ENCODE data around the gene IKZF1. TPM values are rescaled to one million over a fixed set of nuclear protein-coding genes. Genes with fewer than 3 reads are reported as not detected.
"Not testable (repeated sequence)": the region's sequence is repeated elsewhere in the genome, so short reads cannot be mapped to it uniquely, and the experiment has no call there.

The IKZF1 gene
- total RNA-seq, 2 donors from 2014 or later, result 208 to 327 TPM

- Mint-ChIP-seq H3K9me3 (no peaks in the 10 kb centered on the region), H3K27ac (no peak overlapping the region), H3K36me3 (peaks cover 8 to 52% of the 10 kb centered on the region in 2 donors)
- no peak for ATAC-seq
- no peak for DNase-seq (ENCODE audit: low spot score in 2 of 2)
These were observed 30.8 kb downstream of the IKZF1 start for GRCh38 chr7:50335230-50335794.

GRCh38 chr7:50335795-50336754, 31.6 kb downstream of the IKZF1 start:
- DNase-seq (ENCODE audit: low spot score in 2 of 2) (peak; percentile 72 to 82), ATAC-seq (peak; percentile 46 to 54)
- Mint-ChIP-seq H3K9me3 (no peaks in the 10 kb centered on the region), H3K36me3 (peaks cover 8 to 45% of the 10 kb centered on the region in 2 donors), H3K27ac (no peak overlapping the region)

GRCh38 chr7:50336894-50337703, 32.6 kb downstream of the IKZF1 start:
- DNase-seq (ENCODE audit: low spot score in 2 of 2) (no peak), ATAC-seq (peak; percentile 16 to 39)
- Mint-ChIP-seq H3K27ac (no peak overlapping the region), H3K9me3 (no peaks in the 10 kb centered on the region), H3K36me3 (peaks cover 4 to 49% of the 10 kb centered on the region in 2 donors)

DNA sequence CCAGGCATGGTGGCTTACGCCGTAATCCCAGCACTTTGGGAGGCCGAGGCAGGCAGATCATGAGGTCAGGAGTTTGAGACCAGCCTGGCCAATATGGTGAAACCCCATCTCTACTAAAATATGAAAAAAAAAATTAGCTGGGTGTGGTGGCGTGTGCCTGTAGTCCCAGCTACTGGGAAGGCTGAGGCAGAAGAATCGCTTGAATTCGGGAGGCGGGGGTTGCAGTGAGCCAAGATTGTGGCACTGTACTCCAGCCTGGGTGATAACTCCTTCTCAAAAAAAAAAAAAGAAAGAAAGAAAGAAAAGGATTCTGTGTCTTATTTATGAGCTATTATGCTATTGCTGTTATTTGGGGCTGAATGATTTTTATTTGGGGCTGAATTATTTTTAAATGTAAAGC, 35.0 kb downstream of the IKZF1 start:
- H3K36me3 Mint-ChIP-seq, result peaks cover 21 to 66% of the 10 kb centered on the region in 2 donors
- not testable (repeated sequence) for ATAC-seq; H3K27ac Mint-ChIP-seq; DNase-seq (ENCODE audit: low spot score in 2 of 2); H3K9me3 Mint-ChIP-seq

DNA sequence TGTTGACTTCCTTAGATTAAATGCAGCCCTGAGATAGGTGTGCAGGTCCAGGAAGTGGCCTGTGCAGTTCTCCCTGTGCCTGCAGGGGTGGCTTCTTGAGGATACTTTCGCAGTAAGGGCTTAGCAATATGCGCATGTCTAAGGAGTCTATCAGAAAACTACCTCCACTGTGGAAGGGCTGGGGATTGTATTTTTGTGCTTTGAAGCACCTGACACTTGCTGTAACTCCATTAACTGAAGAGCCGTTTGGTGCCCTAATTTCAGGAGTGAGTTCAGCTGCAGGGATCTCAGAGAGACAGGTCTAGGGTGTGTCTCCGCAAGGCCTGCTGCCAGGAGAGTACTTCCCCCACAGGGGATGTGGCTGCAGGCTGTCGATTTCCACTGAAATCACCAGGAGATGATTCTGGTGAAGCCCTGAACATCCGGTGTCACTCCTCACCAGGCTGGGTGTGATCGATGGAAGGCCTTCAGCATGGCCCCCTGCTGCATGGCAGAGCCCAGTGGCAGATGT, 35.5 kb downstream of the IKZF1 start:
- Mint-ChIP-seq H3K36me3 (peaks cover 23 to 70% of the 10 kb centered on the region in 2 donors), H3K27ac (no peak overlapping the region), H3K9me3 (no peaks in the 10 kb centered on the region)
- DNase-seq (ENCODE audit: low spot score in 2 of 2) (no peak), ATAC-seq (peak; percentile 25 to 44)

DNA sequence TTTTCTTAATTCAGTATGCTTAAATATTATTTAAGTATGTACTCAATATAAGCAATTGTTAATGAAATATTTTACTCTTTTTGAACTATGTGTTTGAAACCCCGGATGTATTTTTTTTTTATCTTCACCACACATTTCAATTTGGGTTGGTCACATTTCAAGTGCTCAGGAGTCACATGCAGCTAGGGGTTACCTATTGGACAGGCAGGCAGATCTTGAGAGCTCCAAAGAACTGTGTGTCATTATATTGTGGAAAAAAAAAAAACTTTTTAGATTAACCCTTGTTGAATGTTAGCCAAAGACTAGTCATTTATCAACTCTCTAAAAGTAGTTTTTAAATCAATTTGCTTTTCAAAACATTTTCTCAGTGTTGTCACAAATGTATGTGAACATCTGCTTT, 37.2 kb downstream of the IKZF1 start:
- Mint-ChIP-seq H3K27ac (peak overlapping the region in 1 of 2 donors; percentile 98), H3K9me3 (no peaks in the 10 kb centered on the region), H3K36me3 (peaks cover 23 to 69% of the 10 kb centered on the region in 2 donors)
- ATAC-seq, result peak; percentile 23 to 29
- DNase-seq (ENCODE audit: low spot score in 2 of 2), result no peak

- Mint-ChIP-seq H3K27ac (peak overlapping the region in 1 of 2 donors; percentile 98), H3K36me3 (peaks cover 27 to 63% of the 10 kb centered on the region in 2 donors)
These were observed 38.1 kb downstream of the IKZF1 start for GRCh38 chr7:50342616-50343114.

DNA sequence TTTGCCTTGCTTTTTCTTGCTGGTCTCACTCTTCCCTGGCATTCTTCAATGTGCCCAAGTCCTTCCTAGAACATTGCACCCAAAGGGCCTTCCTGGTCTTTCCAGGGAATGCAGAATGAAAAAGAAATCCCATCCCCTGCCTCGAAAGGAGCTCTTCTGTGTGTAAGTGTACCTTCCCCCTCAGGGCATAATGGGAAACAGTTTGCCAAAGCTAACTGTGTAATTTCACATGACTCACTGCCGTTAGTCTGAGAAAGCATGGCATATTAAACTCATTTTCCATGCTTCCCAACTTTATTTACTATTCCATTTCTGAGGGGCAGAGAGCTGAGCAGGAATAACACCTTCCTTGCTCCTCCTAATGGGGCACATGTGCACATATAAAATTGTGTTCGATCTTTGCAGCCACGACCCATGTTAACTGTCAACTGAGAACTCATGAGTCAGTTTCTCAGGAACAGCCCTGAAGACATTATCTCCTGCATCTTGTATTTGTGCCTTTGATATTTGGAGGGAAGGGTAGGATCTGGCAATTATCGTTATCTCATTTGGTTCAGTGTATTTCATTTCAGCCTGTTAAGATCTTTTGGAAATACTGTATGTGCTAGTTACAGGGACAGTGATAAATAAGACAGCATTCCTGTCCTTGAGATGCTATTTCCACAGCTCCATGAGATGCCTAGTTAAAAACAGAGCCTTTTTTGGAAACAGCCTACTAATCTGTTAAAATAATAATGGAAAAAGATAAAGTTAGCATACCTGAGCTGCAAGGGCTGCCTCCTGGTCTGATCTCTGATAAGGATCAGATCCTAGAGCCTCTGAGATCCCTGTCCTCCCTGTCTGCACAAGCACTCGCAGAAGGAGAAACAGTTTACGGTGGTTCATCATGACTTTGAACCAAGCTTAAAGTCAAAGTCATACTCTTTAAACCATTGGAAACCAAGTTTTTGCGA, 42.3 kb downstream of the IKZF1 start:
- peak in 1 of 2 donors; percentile 2 for ATAC-seq
- DNase-seq (ENCODE audit: low spot score in 2 of 2), result no peak
- Mint-ChIP-seq H3K36me3 (peaks cover 44 to 66% of the 10 kb centered on the region in 2 donors), H3K27ac (peak overlapping the region in 1 of 2 donors; percentile 97), H3K9me3 (peaks cover 0 to 4% of the 10 kb centered on the region in 2 donors)

More at GRCh38 chr7:50342616-50343114, 38.1 kb downstream of the IKZF1 start:
- no peak for DNase-seq (ENCODE audit: low spot score in 2 of 2)
- H3K9me3 Mint-ChIP-seq, result peaks cover 0 to 1% of the 10 kb centered on the region in 2 donors
- peak; percentile 26 to 68 for ATAC-seq

- peak in 1 of 2 donors; percentile 5 for ATAC-seq
- peaks cover 39 to 58% of the 10 kb centered on the region in 2 donors for H3K36me3 Mint-ChIP-seq
- H3K27ac Mint-ChIP-seq, result peak overlapping the region in 1 of 2 donors; percentile 97
- peaks cover 0 to 4% of the 10 kb centered on the region in 2 donors for H3K9me3 Mint-ChIP-seq
- DNase-seq (ENCODE audit: low spot score in 2 of 2), result no peak
These were observed 43.2 kb downstream of the IKZF1 start for GRCh38 chr7:50347693-50348092.

GRCh38 chr7:50348469-50349162, 44.1 kb downstream of the IKZF1 start:
- Mint-ChIP-seq H3K36me3 (peaks cover 31 to 58% of the 10 kb centered on the region in 2 donors), H3K27ac (peak overlapping the region in 1 of 2 donors; percentile 98), H3K9me3 (peaks cover 0 to 4% of the 10 kb centered on the region in 2 donors)
- no peak for DNase-seq (ENCODE audit: low spot score in 2 of 2)
- no peak for ATAC-seq

DNA sequence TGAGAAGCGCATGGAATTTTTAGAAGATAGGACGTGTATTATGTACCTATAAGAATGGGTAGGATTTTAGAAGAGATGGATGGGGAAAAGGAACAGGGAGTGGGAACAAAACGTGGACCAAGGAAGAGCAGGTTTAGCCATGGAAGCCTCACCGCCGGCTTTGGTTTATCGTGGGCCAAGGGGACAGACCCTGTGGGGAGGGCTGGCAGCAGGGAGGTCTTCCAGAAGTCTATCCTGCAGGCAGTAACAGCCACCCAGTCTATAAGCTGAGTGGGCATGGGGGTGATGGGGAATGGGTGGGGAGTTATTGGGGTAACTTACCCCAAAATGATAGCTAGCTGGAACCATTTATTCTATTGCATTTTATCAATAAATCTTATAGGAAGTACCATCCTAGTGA, 44.9 kb downstream of the IKZF1 start:
- Mint-ChIP-seq H3K36me3 (peaks cover 31 to 58% of the 10 kb centered on the region in 2 donors), H3K27ac (peak overlapping the region in 1 of 2 donors; percentile 98), H3K9me3 (peaks cover 0 to 4% of the 10 kb centered on the region in 2 donors)
- ATAC-seq (no peak), DNase-seq (ENCODE audit: low spot score in 2 of 2) (no peak)

DNA sequence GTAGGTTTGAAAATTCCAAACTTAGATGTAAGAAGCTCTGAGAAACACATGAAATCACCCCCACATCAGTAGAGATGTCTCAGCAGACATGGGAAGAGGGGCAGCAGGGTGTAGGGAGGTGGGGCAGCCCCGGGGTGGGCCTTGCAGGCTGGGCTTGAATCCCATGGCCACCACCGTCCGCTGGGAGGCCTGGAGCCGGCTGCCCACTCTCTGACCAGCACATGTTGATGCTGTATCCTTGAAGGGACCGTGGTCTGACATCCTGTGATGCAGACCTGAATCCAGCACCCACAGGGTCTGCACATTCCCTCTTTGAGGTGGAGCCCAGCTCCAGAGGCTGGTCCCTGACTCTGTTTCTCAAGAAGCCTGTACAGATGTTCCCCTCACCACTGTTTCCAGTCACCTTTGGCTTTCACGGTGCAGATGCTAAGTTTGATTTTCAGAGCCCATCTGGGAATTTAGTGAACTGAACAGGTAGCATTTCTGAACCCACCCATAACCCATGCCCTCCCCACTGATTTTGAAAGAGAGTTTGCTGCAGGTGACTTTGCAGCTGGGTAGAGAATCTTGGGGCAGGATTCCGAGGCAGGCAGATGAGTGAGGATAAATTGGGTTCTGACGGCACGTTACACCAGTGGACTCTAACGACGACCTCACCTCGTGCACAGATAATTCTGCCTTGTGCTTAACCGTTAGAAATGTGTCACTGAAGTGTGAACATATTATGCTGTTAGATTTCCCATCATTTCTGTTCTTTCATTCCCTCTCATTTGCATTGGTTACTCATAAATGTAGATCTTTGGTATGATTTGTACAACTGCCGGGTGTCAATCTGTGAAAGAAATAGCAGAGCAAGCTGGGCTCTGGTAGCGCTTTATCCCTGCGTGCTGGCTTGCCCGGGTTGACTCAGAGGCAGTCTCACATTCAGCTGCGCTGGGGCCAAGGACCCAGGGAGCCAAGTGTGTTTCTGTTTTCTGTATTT, 45.7 kb downstream of the IKZF1 start:
- ATAC-seq, result peak; percentile 76 to 81
- H3K36me3 Mint-ChIP-seq, result peaks cover 36 to 59% of the 10 kb centered on the region in 2 donors

DNA sequence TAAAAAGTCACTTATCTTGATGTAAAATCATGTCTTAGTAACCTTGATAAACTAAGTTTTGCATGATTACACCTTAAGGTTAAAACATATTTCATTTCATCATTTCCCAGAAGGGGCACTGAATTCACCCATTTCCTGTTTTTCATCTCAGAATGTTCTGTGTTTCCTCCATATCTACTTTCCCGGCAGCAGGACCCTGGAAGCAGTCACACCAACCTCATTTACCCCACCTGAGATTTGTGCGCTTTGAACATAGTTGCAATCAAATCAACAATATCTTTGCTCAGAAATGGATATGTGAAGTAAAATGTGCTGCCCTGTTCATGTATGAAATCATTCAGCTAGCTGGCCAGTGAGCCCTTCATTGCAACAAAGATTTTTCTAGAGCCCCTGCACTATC, 46.8 kb downstream of the IKZF1 start:
- peaks cover 36 to 61% of the 10 kb centered on the region in 2 donors for H3K36me3 Mint-ChIP-seq
- peaks cover 0 to 4% of the 10 kb centered on the region in 2 donors for H3K9me3 Mint-ChIP-seq
- DNase-seq (ENCODE audit: low spot score in 2 of 2) (no peak), ATAC-seq (no peak)
- H3K27ac Mint-ChIP-seq, result peak overlapping the region in 1 of 2 donors; percentile 98

More for the DNA sequence above, 45.7 kb downstream of the IKZF1 start:
- peaks cover 0 to 4% of the 10 kb centered on the region in 2 donors for H3K9me3 Mint-ChIP-seq
- peak overlapping the region in 1 of 2 donors; percentile 98 for H3K27ac Mint-ChIP-seq
- DNase-seq (ENCODE audit: low spot score in 2 of 2), result peak; percentile 81 to 86

All from activated naive CD4-positive, alpha-beta T cell treated with anti-CD3 and anti-CD28 coated beads, Interleukin-2, amount 50 U/mL, for 72 hours (primary cell).